Progenitor cell of endocrine pancreas (in vitro differentiated cells): ENCODE measurements around the gene HLA-E. TPM values are rescaled to one million over a fixed set of nuclear protein-coding genes. Genes with fewer than 3 reads are reported as not detected.
"Not testable (repeated sequence)": the region's sequence is repeated elsewhere in the genome, so short reads cannot be mapped to it uniquely, and the experiment has no call there.

Source experiments
- DNase-seq: peaks from one replicate; pipeline ENCODE4 v3.0.0; 2021; ENCODE audit warnings: low spot score; ENCODE audit not compliant: unreplicated experiment
- H3K27ac Mint-ChIP-seq: 2 replicates; pipeline ENCODE4 v1.8.0; 2021; ENCODE audit warnings: mild to moderate bottlenecking, moderate library complexity, mixed read lengths
- H3K27me3 Mint-ChIP-seq: 2 replicates; pipeline ENCODE4 v1.8.0; 2021; ENCODE audit warnings: mixed read lengths
- H3K36me3 Mint-ChIP-seq: 2 replicates; pipeline ENCODE4 v1.8.0; 2022; ENCODE audit warnings: mixed read lengths; ENCODE audit not compliant: insufficient read depth
- H3K4me1 Mint-ChIP-seq: 2 replicates; pipeline ENCODE4 v1.8.0; 2021; ENCODE audit warnings: low read depth, mixed read lengths
- H3K4me3 Mint-ChIP-seq: 2 replicates; pipeline ENCODE4 v1.8.0; 2021; ENCODE audit warnings: low read depth, mild to moderate bottlenecking, moderate library complexity, mixed read lengths
- H3K9me3 Mint-ChIP-seq: 2 replicates; pipeline ENCODE4 v1.8.0; 2021; ENCODE audit warnings: low read depth, mixed read lengths
- CTCF ChIP-seq: fragments of 200-600 bp; sonication (generic); IDR thresholded peaks from one replicate; pipeline ENCODE4 v1.5.0; 2021; ENCODE audit warnings: antibody characterized with exemption, mild to moderate bottlenecking; ENCODE audit not compliant: unreplicated experiment
- total RNA-seq: library from RNA; stranded (reverse); gene quantifications from 2 replicates; pipeline ENCODE4 v1.2.1, GENCODE V29; 2021

HLA-E gene
- total RNA-seq, 1 donor from 2014 or later = 27.6 TPM

- Mint-ChIP-seq H3K27me3 (peaks cover 22% of the 10 kb centered on the region), H3K4me1 (peaks cover 1% of the 10 kb centered on the region), H3K9me3 (no peaks in the 10 kb centered on the region), H3K4me3 (peak overlapping the region; percentile 90), H3K27ac (peak overlapping the region; percentile 96), H3K36me3 (peaks cover 8% of the 10 kb centered on the region)
- peak; percentile 35 for DNase-seq
- TF ChIP-seq CTCF = no peak
Observed at GRCh38 chr6:30490026-30490876, 942 bp downstream of the HLA-E start.

- H3K4me3 Mint-ChIP-seq = not testable (repeated sequence)
- H3K27me3 Mint-ChIP-seq = peaks cover 18% of the 10 kb centered on the region
Observed at GRCh38 chr6:30491291-30491953, 2.1 kb downstream of the HLA-E start.

GRCh38 chr6:30491991-30492952 is 3.0 kb downstream of the HLA-E start:
- H3K27me3 Mint-ChIP-seq = peaks cover 11% of the 10 kb centered on the region
- no peak for TF ChIP-seq CTCF
- H3K36me3 Mint-ChIP-seq = peaks cover 8% of the 10 kb centered on the region
- peaks cover 3% of the 10 kb centered on the region for H3K4me1 Mint-ChIP-seq
- no peaks in the 10 kb centered on the region for H3K9me3 Mint-ChIP-seq
- peak overlapping the region; percentile 29 for H3K27ac Mint-ChIP-seq
- no peak for DNase-seq
- H3K4me3 Mint-ChIP-seq = no peak overlapping the region

More at GRCh38 chr6:30491291-30491953, 2.1 kb downstream of the HLA-E start:
- H3K27ac Mint-ChIP-seq, H3K9me3 Mint-ChIP-seq, H3K4me1 Mint-ChIP-seq, H3K36me3 Mint-ChIP-seq, DNase-seq: not testable (repeated sequence)

GRCh38 chr6:30493643-30494250 is 4.4 kb downstream of the HLA-E start:
- peaks cover 8% of the 10 kb centered on the region for H3K36me3 Mint-ChIP-seq
- no peak for DNase-seq

More at GRCh38 chr6:30493643-30494250, 4.4 kb downstream of the HLA-E start:
- H3K27me3 Mint-ChIP-seq = peaks cover 4% of the 10 kb centered on the region
- TF ChIP-seq CTCF = peak; percentile 31
- H3K4me1 Mint-ChIP-seq = peaks cover 6% of the 10 kb centered on the region
- no peaks in the 10 kb centered on the region for H3K9me3 Mint-ChIP-seq
- H3K4me3 Mint-ChIP-seq = no peak overlapping the region
- no peak overlapping the region for H3K27ac Mint-ChIP-seq
